HEK293T (cell line): ENCODE results near the gene NRIP1.

ENCODE experiments used
- CTCF ChIA-PET: fragments of 350-600 bp; formaldehyde crosslinking; extraction: SDS; loops from one replicate; lab custom pipeline; 2021; ENCODE audit warnings: antibody characterized with exemption, inconsistent platforms; lab: Yijun Ruan, JAX
- POLR2A ChIA-PET: fragments of 350-600 bp; formaldehyde crosslinking; extraction: SDS; loops from one replicate; lab custom pipeline; 2020; ENCODE audit warnings: antibody characterized with exemption, inconsistent platforms; lab: Yijun Ruan, JAX
- DNase-seq: peaks from one replicate; pipeline ENCODE4 v3.0.0; 2012; ENCODE audit warnings: mixed read lengths; ENCODE audit errors: extremely low spot score
- ARNT ChIP-seq: fragments of 450-650 bp; IDR thresholded peaks from 2 replicates; pipeline ENCODE4 v1.6.1; 2017; ENCODE audit warnings: mild to moderate bottlenecking
- BHLHE40 ChIP-seq: fragments of 450-650 bp; IDR thresholded peaks from 2 replicates; pipeline ENCODE4 v1.6.1; 2016; ENCODE audit warnings: mild to moderate bottlenecking, moderate library complexity, borderline replicate concordance
- CTBP1 ChIP-seq: fragments of 450-650 bp; IDR thresholded peaks from 2 replicates; pipeline ENCODE4 v1.6.1; 2016; ENCODE audit warnings: borderline replicate concordance
- ELF4 ChIP-seq: fragments of 450-650 bp; IDR thresholded peaks from 2 replicates; pipeline ENCODE4 v1.6.1; 2017; ENCODE audit warnings: antibody characterized with exemption
- FOXA1 ChIP-seq: fragments of 450-650 bp; IDR thresholded peaks from 2 replicates; pipeline ENCODE4 v1.6.1; 2016; ENCODE audit warnings: mild to moderate bottlenecking
- FOXK2 ChIP-seq: fragments of 450-650 bp; IDR thresholded peaks from 2 replicates; pipeline ENCODE4 v1.6.1; 2016; ENCODE audit warnings: mild to moderate bottlenecking
- FOXM1 ChIP-seq: fragments of 450-650 bp; IDR thresholded peaks from 2 replicates; pipeline ENCODE4 v1.6.1; 2017; ENCODE audit warnings: mild to moderate bottlenecking, borderline replicate concordance
- HDGF ChIP-seq: fragments of 450-650 bp; IDR thresholded peaks from 2 replicates; pipeline ENCODE4 v1.6.1; 2017; ENCODE audit warnings: antibody characterized with exemption, borderline replicate concordance
- L3MBTL2 ChIP-seq: fragments of 450-650 bp; conservative IDR thresholded peaks from 2 replicates; pipeline ENCODE4 v1.6.1; 2016; ENCODE audit warnings: mild to moderate bottlenecking
- LEF1 ChIP-seq: fragments of 450-650 bp; IDR thresholded peaks from 2 replicates; pipeline ENCODE4 v1.6.1; 2017; ENCODE audit warnings: mild to moderate bottlenecking, borderline replicate concordance
- NFRKB ChIP-seq: fragments of 450-650 bp; IDR thresholded peaks from 2 replicates; pipeline ENCODE4 v1.6.1; 2016; ENCODE audit warnings: mild to moderate bottlenecking, moderate library complexity
- SP1 ChIP-seq: fragments of 450-650 bp; IDR thresholded peaks from 2 replicates; pipeline ENCODE4 v1.6.1; 2017
- SUZ12 ChIP-seq: fragments of 450-650 bp; IDR thresholded peaks from 2 replicates; pipeline ENCODE4 v1.6.1; 2016; ENCODE audit warnings: mild to moderate bottlenecking
- TARDBP ChIP-seq: fragments of 450-650 bp; IDR thresholded peaks from 2 replicates; pipeline ENCODE4 v1.6.1; 2016
- ZNF384 ChIP-seq: fragments of 450-650 bp; IDR thresholded peaks from 2 replicates; pipeline ENCODE4 v1.6.1; 2016
- TF ChIP-seq, protein P1 (sequence below): fragments of 450-650 bp; IDR thresholded peaks from 2 replicates; pipeline ENCODE4 v1.6.1; 2016

The NRIP1 gene

DNA sequence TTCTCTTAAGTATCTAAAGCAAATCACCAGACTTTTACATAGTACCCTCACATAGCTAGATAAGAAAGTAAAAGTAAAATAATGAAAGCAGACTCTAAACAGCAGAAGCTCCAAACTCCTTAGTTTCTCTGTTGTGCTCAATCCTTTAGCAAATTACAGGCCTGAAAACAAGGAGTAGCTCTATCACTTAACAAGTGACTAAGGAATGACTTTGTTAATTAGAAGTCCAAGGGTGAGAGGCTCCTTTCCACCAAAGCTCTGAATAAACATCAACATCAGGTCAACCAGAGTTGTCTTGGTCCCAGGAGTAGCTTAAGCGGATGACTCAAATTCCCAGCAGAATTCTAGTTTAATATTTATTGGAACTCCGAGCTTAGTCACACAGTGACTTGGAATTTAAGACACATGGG is 5.9 kb downstream of the NRIP1 start:
- CTCF ChIA-PET = interaction anchor here (1.5 kb wide), 1 partner anchor 424 kb away, joined by 7 read pairs; no protein-coding TSS in a partner anchor
- TF ChIP-seq FOXK2 = no peak
- no peak for TF ChIP-seq ZNF384
- no peak for TF ChIP-seq FOXA1
- no peak for TF ChIP-seq FOXM1
- TF ChIP-seq, protein P1, sequence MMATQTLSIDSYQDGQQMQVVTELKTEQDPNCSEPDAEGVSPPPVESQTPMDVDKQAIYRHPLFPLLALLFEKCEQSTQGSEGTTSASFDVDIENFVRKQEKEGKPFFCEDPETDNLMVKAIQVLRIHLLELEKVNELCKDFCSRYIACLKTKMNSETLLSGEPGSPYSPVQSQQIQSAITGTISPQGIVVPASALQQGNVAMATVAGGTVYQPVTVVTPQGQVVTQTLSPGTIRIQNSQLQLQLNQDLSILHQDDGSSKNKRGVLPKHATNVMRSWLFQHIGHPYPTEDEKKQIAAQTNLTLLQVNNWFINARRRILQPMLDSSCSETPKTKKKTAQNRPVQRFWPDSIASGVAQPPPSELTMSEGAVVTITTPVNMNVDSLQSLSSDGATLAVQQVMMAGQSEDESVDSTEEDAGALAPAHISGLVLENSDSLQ = no peak
- no peak for TF ChIP-seq BHLHE40
- DNase-seq = no peak
- POLR2A ChIA-PET = interaction anchor here (0.7 kb wide), 1 partner anchor 51 kb away, joined by 3 read pairs; no protein-coding TSS in a partner anchor

DNA sequence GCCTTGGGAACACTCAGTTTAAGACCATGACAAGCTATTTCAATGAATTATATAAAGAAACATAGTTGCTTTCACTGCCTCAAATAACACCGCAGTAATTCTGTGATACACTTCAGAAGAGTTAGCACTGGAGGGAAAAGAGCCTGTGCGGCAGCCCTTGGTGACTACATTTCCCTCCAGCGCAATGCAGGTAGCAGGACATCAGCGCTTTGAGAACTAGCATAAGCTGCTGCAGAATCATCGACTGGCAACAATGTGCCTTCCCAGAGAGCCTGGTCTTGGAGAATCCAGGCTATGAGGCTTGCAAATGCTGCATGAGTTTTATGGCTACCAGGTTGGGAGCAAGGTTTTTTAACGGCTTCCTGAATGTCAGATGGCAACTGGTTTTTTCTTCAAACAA is 7.5 kb downstream of the NRIP1 start:
- DNase-seq = no peak
- ChIA-PET CTCF (no interaction called here), POLR2A (interaction anchor here (1.0 kb wide), 1 partner anchor 8 kb away, joined by 4 read pairs; the partner anchor contains the start of gene NRIP1)
- TF ChIP-seq, protein P1 = no peak
- no peak for TF ChIP-seq ARNT
- TF ChIP-seq FOXK2 = no peak
- TF ChIP-seq FOXA1 = no peak

DNA sequence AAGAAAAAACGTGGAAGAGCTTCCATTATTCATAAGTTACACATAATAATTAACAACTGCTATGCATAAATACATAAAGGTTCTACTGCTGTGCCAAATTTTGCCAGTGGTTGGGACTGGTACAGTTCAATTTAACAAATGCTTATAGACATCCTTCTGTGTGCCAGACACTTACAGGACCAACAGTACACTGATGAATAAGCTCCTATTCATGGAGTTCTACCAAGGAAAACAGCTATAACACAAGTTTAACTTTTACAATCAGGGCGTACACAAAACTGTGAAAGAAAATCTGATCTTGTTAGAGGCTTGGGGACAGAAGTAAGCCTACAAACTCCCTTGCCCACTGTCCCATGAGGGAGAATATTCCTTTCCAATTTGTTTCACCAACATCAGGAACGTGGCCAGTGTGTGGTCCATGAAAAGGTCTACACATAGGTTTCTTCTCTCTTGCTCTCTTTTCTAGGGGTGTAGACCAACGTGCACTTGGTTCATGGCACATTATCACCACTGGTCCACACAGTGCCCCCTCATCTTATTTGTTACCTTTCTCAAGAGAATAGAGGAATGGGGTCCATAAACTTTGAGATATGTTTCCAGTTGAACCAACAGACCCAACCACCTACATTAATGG is 10.1 kb downstream of the NRIP1 start:
- no peak for DNase-seq
- TF ChIP-seq SUZ12 (no peak), FOXA1 (no peak)
- CTCF ChIA-PET = no interaction called here
- POLR2A ChIA-PET = interaction anchor here (1.3 kb wide), 1 partner anchor 10 kb away, joined by 3 read pairs; the partner anchor contains the start of gene NRIP1

DNA sequence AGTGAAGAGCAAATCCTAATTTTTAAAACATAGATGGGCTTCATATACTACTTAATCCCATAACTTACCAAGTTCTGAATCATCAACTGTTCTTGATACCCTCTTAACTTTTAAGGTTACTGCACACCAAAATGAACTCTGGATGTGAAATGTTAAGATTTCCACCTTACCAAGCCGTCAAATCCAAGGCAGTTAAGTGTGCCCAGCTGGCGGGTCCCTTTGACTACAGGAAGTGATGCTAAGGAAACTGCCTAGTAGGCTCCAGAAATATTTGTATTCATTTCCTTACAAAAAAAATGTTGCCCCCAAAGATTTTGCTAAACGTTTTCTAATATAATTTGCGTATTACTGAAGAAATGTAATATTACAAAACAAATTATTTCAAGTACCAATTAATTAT is 10.7 kb downstream of the NRIP1 start:
- DNase-seq = no peak
- CTCF ChIA-PET = no interaction called here
- POLR2A ChIA-PET = interaction anchor here (1.3 kb wide), 1 partner anchor 11 kb away, joined by 3 read pairs; the partner anchor contains the start of gene NRIP1
- TF ChIP-seq SP1 (no peak), NFRKB (no peak), FOXM1 (no peak), FOXK2 (no peak), HDGF (no peak), ARNT (no peak), CTBP1 (no peak), ELF4 (no peak), FOXA1 (no peak), SUZ12 (no peak), BHLHE40 (no peak), LEF1 (no peak), L3MBTL2 (no peak), ZNF384 (no peak), TARDBP (no peak)
- TF ChIP-seq, protein P1 = no peak

DNA sequence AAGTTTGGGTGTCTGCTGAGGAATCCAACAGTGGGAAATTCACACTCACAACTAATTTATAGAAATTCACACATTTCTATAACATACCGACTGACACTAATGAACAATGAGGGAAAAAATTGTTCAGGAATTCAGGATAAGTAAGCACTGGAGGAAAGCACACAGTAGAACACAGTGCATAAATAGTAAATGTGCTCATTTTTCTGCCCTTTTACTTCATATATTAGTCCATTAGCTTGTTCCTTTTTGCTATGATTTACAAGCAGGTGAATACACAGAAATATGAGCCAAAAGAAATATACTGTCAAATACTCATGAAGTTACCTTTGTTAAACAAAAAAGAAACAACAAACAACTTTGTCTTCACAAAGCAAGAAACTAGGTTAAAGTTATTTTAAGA is 11.3 kb downstream of the NRIP1 start:
- ChIA-PET CTCF (interaction anchor here (0.7 kb wide), 1 partner anchor 189 kb away, joined by 3 read pairs; no protein-coding TSS in a partner anchor), POLR2A (no interaction called here)
- DNase-seq = no peak

DNA sequence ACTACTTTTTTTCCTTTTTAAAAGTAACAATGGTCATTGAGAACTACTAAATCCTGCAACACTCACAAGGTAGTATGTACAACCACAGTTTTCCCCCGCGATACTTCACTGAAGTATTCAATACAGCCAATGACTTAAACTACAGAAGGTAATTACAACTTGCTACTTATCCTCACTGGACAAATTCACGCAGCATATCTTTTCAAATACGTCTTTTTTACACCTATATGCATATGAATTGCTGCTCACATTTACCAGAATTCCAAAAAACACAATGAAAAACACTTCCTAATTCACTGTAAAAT is 12.4 kb downstream of the NRIP1 start:
- TF ChIP-seq ELF4 = no peak
- TF ChIP-seq FOXM1 = no peak
- no peak for TF ChIP-seq ARNT
- no peak for TF ChIP-seq FOXA1
- no peak for TF ChIP-seq CTBP1
- no peak for TF ChIP-seq LEF1
- TF ChIP-seq FOXK2 = no peak
- no peak for TF ChIP-seq L3MBTL2
- TF ChIP-seq, protein P1 = no peak
- TF ChIP-seq ZNF384 = no peak
- TF ChIP-seq BHLHE40 = no peak
- ChIA-PET POLR2A (interaction anchor here (1.5 kb wide), 1 partner anchor 13 kb away, joined by 6 read pairs; the partner anchor contains the start of gene NRIP1), CTCF (no interaction called here)
- DNase-seq = no peak

More for the DNA sequence above, 11.3 kb downstream of the NRIP1 start:
- TF ChIP-seq FOXK2 = no peak
- no peak for TF ChIP-seq TARDBP
- no peak for TF ChIP-seq FOXM1
- no peak for TF ChIP-seq L3MBTL2
- no peak for TF ChIP-seq CTBP1
- TF ChIP-seq SUZ12 = no peak
- no peak for TF ChIP-seq ELF4
- no peak for TF ChIP-seq NFRKB
- TF ChIP-seq FOXA1 = no peak
- TF ChIP-seq LEF1 = no peak
- TF ChIP-seq ZNF384 = no peak
- no peak for TF ChIP-seq BHLHE40
- TF ChIP-seq, protein P1 = no peak
- TF ChIP-seq SP1 = no peak
